ENCODE results near the gene UGT1A6. TPM values are rescaled to one million over a fixed set of nuclear protein-coding genes. Genes with fewer than 3 reads are reported as not detected.

Gene UGT1A6
- total RNA-seq, 1 experiment from 2014 or later: 0.79 TPM

GRCh38 chr2:233658610-233659009 is 34.1 kb upstream of the UGT1A6 start:
- H3K36me3 Mint-ChIP-seq (ENCODE audit: insufficient read depth, unreplicated experiment): no peaks in the 10 kb centered on the region
- DNase-seq (ENCODE audit: unreplicated experiment): no peak
- peaks cover 23% of the 10 kb centered on the region for H3K27me3 Mint-ChIP-seq (ENCODE audit: insufficient read depth, unreplicated experiment)
- H3K4me3 Mint-ChIP-seq (ENCODE audit: unreplicated experiment): no peak overlapping the region
- no TSS peak for BruUV-seq (replicated peaks)
- TF ChIP-seq, protein P1, sequence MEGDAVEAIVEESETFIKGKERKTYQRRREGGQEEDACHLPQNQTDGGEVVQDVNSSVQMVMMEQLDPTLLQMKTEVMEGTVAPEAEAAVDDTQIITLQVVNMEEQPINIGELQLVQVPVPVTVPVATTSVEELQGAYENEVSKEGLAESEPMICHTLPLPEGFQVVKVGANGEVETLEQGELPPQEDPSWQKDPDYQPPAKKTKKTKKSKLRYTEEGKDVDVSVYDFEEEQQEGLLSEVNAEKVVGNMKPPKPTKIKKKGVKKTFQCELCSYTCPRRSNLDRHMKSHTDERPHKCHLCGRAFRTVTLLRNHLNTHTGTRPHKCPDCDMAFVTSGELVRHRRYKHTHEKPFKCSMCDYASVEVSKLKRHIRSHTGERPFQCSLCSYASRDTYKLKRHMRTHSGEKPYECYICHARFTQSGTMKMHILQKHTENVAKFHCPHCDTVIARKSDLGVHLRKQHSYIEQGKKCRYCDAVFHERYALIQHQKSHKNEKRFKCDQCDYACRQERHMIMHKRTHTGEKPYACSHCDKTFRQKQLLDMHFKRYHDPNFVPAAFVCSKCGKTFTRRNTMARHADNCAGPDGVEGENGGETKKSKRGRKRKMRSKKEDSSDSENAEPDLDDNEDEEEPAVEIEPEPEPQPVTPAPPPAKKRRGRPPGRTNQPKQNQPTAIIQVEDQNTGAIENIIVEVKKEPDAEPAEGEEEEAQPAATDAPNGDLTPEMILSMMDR (IDR thresholded peaks at IDR 0.05; ENCODE audit: unreplicated experiment): no peak
- H3K27ac Mint-ChIP-seq (ENCODE audit: low read depth, unreplicated experiment): no peak overlapping the region
- ChIA-PET POLR2A (interaction anchor here (1.2 kb wide), 1 partner anchor 32 kb away, joined by 3 read pairs; no protein-coding TSS in a partner anchor), CTCF (no interaction called here)
- H3K9me3 Mint-ChIP-seq (ENCODE audit: unreplicated experiment): no peaks in the 10 kb centered on the region
- intact Hi-C loops (cut with micrococcal nuclease): no loop called here
- no peaks in the 10 kb centered on the region for H3K4me1 Mint-ChIP-seq (ENCODE audit: insufficient read depth, unreplicated experiment)

GRCh38 chr2:233663911-233664310 is 28.8 kb upstream of the UGT1A6 start:
- intact Hi-C loops (cut with micrococcal nuclease): no loop called here
- no peaks in the 10 kb centered on the region for H3K9me3 Mint-ChIP-seq (ENCODE audit: unreplicated experiment)
- H3K27ac Mint-ChIP-seq (ENCODE audit: low read depth, unreplicated experiment): no peak overlapping the region
- no peaks in the 10 kb centered on the region for H3K4me1 Mint-ChIP-seq (ENCODE audit: insufficient read depth, unreplicated experiment)
- POLR2A ChIA-PET: no interaction called here
- no peak for DNase-seq (ENCODE audit: unreplicated experiment)
- CTCF ChIA-PET: no interaction called here
- no peaks in the 10 kb centered on the region for H3K36me3 Mint-ChIP-seq (ENCODE audit: insufficient read depth, unreplicated experiment)
- peaks cover 15% of the 10 kb centered on the region for H3K27me3 Mint-ChIP-seq (ENCODE audit: insufficient read depth, unreplicated experiment)
- TF ChIP-seq, protein P1 (IDR thresholded peaks at IDR 0.05; ENCODE audit: unreplicated experiment): no peak
- no peak overlapping the region for H3K4me3 Mint-ChIP-seq (ENCODE audit: unreplicated experiment)
- BruUV-seq (replicated peaks): no TSS peak

GRCh38 chr2:233668605-233669260 is 24.0 kb upstream of the UGT1A6 start:
- Mint-ChIP-seq H3K9me3 (ENCODE audit: unreplicated experiment) (no peaks in the 10 kb centered on the region), H3K27me3 (ENCODE audit: insufficient read depth, unreplicated experiment) (no peaks in the 10 kb centered on the region), H3K4me3 (ENCODE audit: unreplicated experiment) (no peak overlapping the region), H3K4me1 (ENCODE audit: insufficient read depth, unreplicated experiment) (no peaks in the 10 kb centered on the region), H3K36me3 (ENCODE audit: insufficient read depth, unreplicated experiment) (no peaks in the 10 kb centered on the region), H3K27ac (ENCODE audit: low read depth, unreplicated experiment) (no peak overlapping the region)
- BruUV-seq (replicated peaks): no TSS peak
- CTCF ChIA-PET: no interaction called here
- POLR2A ChIA-PET: interaction anchor here (0.6 kb wide), 1 partner anchor 103 kb away, joined by 3 read pairs; no protein-coding TSS in a partner anchor
- intact Hi-C loops (cut with micrococcal nuclease): no loop called here
- TF ChIP-seq, protein P1 (IDR thresholded peaks at IDR 0.05; ENCODE audit: unreplicated experiment): no peak
- no peak for DNase-seq (ENCODE audit: unreplicated experiment)

DNA sequence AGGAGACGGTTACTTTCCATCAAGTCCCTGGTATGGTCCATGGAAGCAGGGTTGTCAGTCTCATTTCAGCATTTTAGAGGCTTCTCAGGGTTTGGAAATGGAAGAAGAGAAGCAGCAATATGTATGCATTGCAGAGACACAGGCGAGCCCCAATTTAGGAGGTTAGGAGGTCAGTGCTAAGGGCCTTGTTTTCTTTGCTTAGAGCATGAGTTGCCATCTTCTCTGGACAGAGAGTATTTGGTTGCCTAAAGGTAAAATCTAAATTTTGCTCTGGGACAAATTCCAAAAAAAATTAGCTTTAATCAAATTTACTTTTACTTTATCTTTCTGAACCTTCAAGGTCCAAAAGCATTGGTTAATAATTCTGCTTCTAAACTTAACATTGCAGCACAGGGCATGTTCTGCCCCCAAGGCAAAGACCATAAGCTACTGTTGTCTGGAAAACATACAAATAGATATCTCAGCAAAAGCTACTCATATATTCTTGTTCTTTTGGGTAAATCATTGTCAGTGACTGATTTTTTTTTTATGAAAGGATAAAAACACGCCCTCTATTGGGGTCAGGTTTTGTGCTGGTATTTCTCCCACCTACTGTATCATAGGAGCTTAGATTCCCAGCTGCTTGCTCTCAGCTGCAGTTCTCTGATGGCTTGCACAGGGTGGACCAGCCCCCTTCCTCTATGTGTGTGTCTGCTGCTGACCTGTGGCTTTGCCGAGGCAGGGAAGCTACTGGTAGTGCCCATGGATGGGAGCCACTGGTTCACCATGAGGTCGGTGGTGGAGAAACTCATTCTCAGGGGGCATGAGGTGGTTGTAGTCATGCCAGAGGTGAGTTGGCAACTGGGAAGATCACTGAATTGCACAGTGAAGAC is 21.2 kb upstream of the UGT1A6 start, which contains the start of gene UGT1A9:
TSS of gene UGT1A9 (plus strand) at position 609 of the 872 bp plus-strand sequence. CDS start at position 646, 37 bp downstream.
- intact Hi-C loops (cut with micrococcal nuclease): no loop called here
- H3K4me1 Mint-ChIP-seq (ENCODE audit: insufficient read depth, unreplicated experiment): no peaks in the 10 kb centered on the region
- H3K27me3 Mint-ChIP-seq (ENCODE audit: insufficient read depth, unreplicated experiment): no peaks in the 10 kb centered on the region
- no peak for DNase-seq (ENCODE audit: unreplicated experiment)
- no peak within 1 kb of the TSS for H3K4me3 Mint-ChIP-seq (ENCODE audit: unreplicated experiment)
- ChIA-PET CTCF (interaction anchor here (1.0 kb wide), 1 partner anchor 10 kb away, joined by 3 read pairs; the partner anchor contains the start of gene UGT1A7), POLR2A (no interaction called here)
- H3K9me3 Mint-ChIP-seq (ENCODE audit: unreplicated experiment): no peaks in the 10 kb centered on the region
- no peaks in the 10 kb centered on the region for H3K36me3 Mint-ChIP-seq (ENCODE audit: insufficient read depth, unreplicated experiment)
- H3K27ac Mint-ChIP-seq (ENCODE audit: low read depth, unreplicated experiment): no peak within 1 kb of the TSS
- TF ChIP-seq, protein P1 (IDR thresholded peaks at IDR 0.05; ENCODE audit: unreplicated experiment): no peak
- no TSS peak for BruUV-seq (replicated peaks)
